DOHH2 (cell line): Measurements from ENCODE around the gene GATM.

Source experiments
- H3F3A ChIP-seq: fragments of 200-600 bp; sonication (generic), shearing (Covaris generic); 2 replicates; pipeline ENCODE4 v1.6.0; 2016; ENCODE audit warnings: antibody characterized with exemption, mild to moderate bottlenecking; ENCODE audit not compliant: control insufficient read depth, insufficient read depth
- H3K27ac ChIP-seq: fragments of 200-600 bp; sonication (generic); 2 replicates; pipeline ENCODE4 v1.5.1; 2014; ENCODE audit warnings: low read depth, mild to moderate bottlenecking, low read length, moderate library complexity
- H3K27me3 ChIP-seq: fragments of 200-600 bp; sonication (generic); 2 replicates; pipeline ENCODE4 v1.6.1; 2014; ENCODE audit warnings: mild to moderate bottlenecking, low read length, mixed read lengths; ENCODE audit not compliant: control insufficient read depth
- H3K36me3 ChIP-seq: fragments of 200-600 bp; sonication (generic); 2 replicates; pipeline ENCODE4 v1.6.1; 2014; ENCODE audit warnings: mild to moderate bottlenecking, low read length, moderate library complexity, mixed read lengths; ENCODE audit not compliant: control insufficient read depth
- H3K4me1 ChIP-seq: fragments of 200-600 bp; sonication (generic); 2 replicates; pipeline ENCODE4 v1.6.1; 2014; ENCODE audit warnings: mild to moderate bottlenecking, low read length, mixed read lengths; ENCODE audit not compliant: control insufficient read depth
- H3K4me2 ChIP-seq: fragments of 200-600 bp; sonication (generic); 2 replicates; pipeline ENCODE4 v1.6.0; 2014; ENCODE audit warnings: mild to moderate bottlenecking, low read length, moderate library complexity
- H3K4me3 ChIP-seq: fragments of 200-600 bp; sonication (generic); 2 replicates; pipeline ENCODE4 v1.5.1; 2014; ENCODE audit warnings: mild to moderate bottlenecking, low read length, mixed read lengths
- H3K79me2 ChIP-seq: fragments of 200-600 bp; sonication (generic); 2 replicates; pipeline ENCODE4 v1.6.1; 2014; ENCODE audit warnings: mild to moderate bottlenecking, low read length, mixed read lengths; ENCODE audit not compliant: control insufficient read depth
- H3K9me2 ChIP-seq: fragments of 200-600 bp; sonication (generic); replicated peaks from 2 replicates; pipeline ENCODE4 v1.6.1; 2014; ENCODE audit warnings: mild to moderate bottlenecking, low read length, mixed read lengths; ENCODE audit not compliant: control insufficient read depth
- H3K9me3 ChIP-seq: fragments of 200-600 bp; sonication (generic); 2 replicates; pipeline ENCODE4 v1.6.1; 2014; ENCODE audit warnings: antibody characterized with exemption, low read length, mixed read lengths; ENCODE audit not compliant: control insufficient read depth, insufficient read depth
- H4K20me1 ChIP-seq: fragments of 200-600 bp; sonication (generic); 2 replicates; pipeline ENCODE4 v1.6.0; 2014; ENCODE audit warnings: low read depth, mild to moderate bottlenecking, antibody characterized with exemption, low read length, moderate library complexity; ENCODE audit not compliant: control insufficient read depth, insufficient read depth
- CTCF ChIP-seq: fragments of 200-600 bp; sonication (generic); IDR thresholded peaks from one replicate; pipeline ENCODE4 v1.5.1; 2014; ENCODE audit warnings: antibody characterized with exemption, mild to moderate bottlenecking, low read depth, low read length; ENCODE audit not compliant: poor library complexity, severe bottlenecking
- EZH2phosphoT487 ChIP-seq: fragments of 200-600 bp; sonication (generic); IDR thresholded peaks from 2 replicates; pipeline ENCODE4 v1.6.1; 2017; ENCODE audit warnings: borderline replicate concordance, mild to moderate bottlenecking, antibody characterized with exemption, low read length, moderate library complexity, mixed read lengths

The GATM gene

GRCh38 chr15:45343258-45343860, 35.0 kb downstream of the GATM start:
- no peak overlapping the region for H3K27ac ChIP-seq
- no peaks in the 10 kb centered on the region for H3F3A ChIP-seq
- no peaks in the 10 kb centered on the region for H4K20me1 ChIP-seq
- no peaks in the 10 kb centered on the region for H3K9me2 ChIP-seq
- TF ChIP-seq EZH2phosphoT487 (no peak), CTCF (no peak)
- no peak overlapping the region for H3K4me2 ChIP-seq
- H3K36me3 ChIP-seq: no peaks in the 10 kb centered on the region
- no peak overlapping the region for H3K4me3 ChIP-seq
- H3K79me2 ChIP-seq: no peaks in the 10 kb centered on the region
- H3K4me1 ChIP-seq: 0 out of 2 replicates have a peak, but pooled peaks cover 2% of the 10 kb centered on the region
- H3K9me3 ChIP-seq: no peaks in the 10 kb centered on the region
- peaks cover 15% of the 10 kb centered on the region for H3K27me3 ChIP-seq

GRCh38 chr15:45341790-45342189, 36.6 kb downstream of the GATM start:
- no peak for TF ChIP-seq EZH2phosphoT487
- TF ChIP-seq CTCF: no peak

GRCh38 chr15:45340429-45340828, 37.9 kb downstream of the GATM start:
- TF ChIP-seq CTCF (no peak), EZH2phosphoT487 (no peak)
- Histone ChIP-seq H3F3A (no peaks in the 10 kb centered on the region), H3K79me2 (no peaks in the 10 kb centered on the region), H3K27me3 (0 out of 2 replicates have a peak, but pooled peaks cover 3% of the 10 kb centered on the region), H3K9me3 (no peaks in the 10 kb centered on the region), H3K27ac (no peak overlapping the region), H3K36me3 (no peaks in the 10 kb centered on the region), H3K9me2 (no peaks in the 10 kb centered on the region), H3K4me2 (no peak overlapping the region), H3K4me3 (no peak overlapping the region), H4K20me1 (no peaks in the 10 kb centered on the region), H3K4me1 (0 out of 2 replicates have a peak, but pooled peaks cover 2% of the 10 kb centered on the region)

More at GRCh38 chr15:45341790-45342189, 36.6 kb downstream of the GATM start:
- Histone ChIP-seq H3K4me1 (0 out of 2 replicates have a peak, but pooled peaks cover 2% of the 10 kb centered on the region), H4K20me1 (no peaks in the 10 kb centered on the region), H3K4me2 (no peak overlapping the region), H3K27ac (no peak overlapping the region), H3K9me3 (no peaks in the 10 kb centered on the region), H3K4me3 (no peak overlapping the region), H3F3A (no peaks in the 10 kb centered on the region), H3K9me2 (no peaks in the 10 kb centered on the region), H3K36me3 (no peaks in the 10 kb centered on the region), H3K79me2 (no peaks in the 10 kb centered on the region), H3K27me3 (peaks cover 12% of the 10 kb centered on the region)
